ENCODE results near the gene USP12. TPM values are rescaled to one million over a fixed set of nuclear protein-coding genes. Genes with fewer than 3 reads are reported as not detected.

Gene USP12
- total RNA-seq, 1 donor = 52.4 TPM

GRCh38 chr13:27037571-27037970, 134.0 kb downstream of the USP12 start:
- Histone ChIP-seq H3K4me1 (ENCODE audit: insufficient read depth, low read length) (no peaks in the 10 kb centered on the region), H3K27me3 (ENCODE audit: insufficient read depth, low read length) (no peaks in the 10 kb centered on the region), H3K4me3 (ENCODE audit: low read length) (no peak overlapping the region), H3K9me3 (ENCODE audit: low read depth, low read length) (no peaks in the 10 kb centered on the region)

- Histone ChIP-seq H3K9me3 (ENCODE audit: low read depth, low read length) (no peaks in the 10 kb centered on the region), H3K27me3 (ENCODE audit: insufficient read depth, low read length) (no peaks in the 10 kb centered on the region), H3K4me3 (ENCODE audit: low read length) (no peak overlapping the region), H3K4me1 (ENCODE audit: insufficient read depth, low read length) (no peaks in the 10 kb centered on the region)
Measured at GRCh38 chr13:27037171-27037570, 134.4 kb downstream of the USP12 start.

- no peaks in the 10 kb centered on the region for H3K9me3 ChIP-seq (ENCODE audit: low read depth, low read length)
- no peak overlapping the region for H3K4me3 ChIP-seq (ENCODE audit: low read length)
- H3K27me3 ChIP-seq (ENCODE audit: insufficient read depth, low read length) = no peaks in the 10 kb centered on the region
- H3K4me1 ChIP-seq (ENCODE audit: insufficient read depth, low read length) = no peaks in the 10 kb centered on the region
Measured at GRCh38 chr13:27036236-27036981, 135.2 kb downstream of the USP12 start.

GRCh38 chr13:27035892-27036235, 135.7 kb downstream of the USP12 start:
- no peaks in the 10 kb centered on the region for H3K9me3 ChIP-seq (ENCODE audit: low read depth, low read length)
- no peak overlapping the region for H3K4me3 ChIP-seq (ENCODE audit: low read length)
- no peaks in the 10 kb centered on the region for H3K27me3 ChIP-seq (ENCODE audit: insufficient read depth, low read length)
- H3K4me1 ChIP-seq (ENCODE audit: insufficient read depth, low read length) = no peaks in the 10 kb centered on the region

GRCh38 chr13:27034678-27035111, 136.9 kb downstream of the USP12 start:
- H3K9me3 ChIP-seq (ENCODE audit: low read depth, low read length) = no peaks in the 10 kb centered on the region

GRCh38 chr13:27028683-27029480, 142.7 kb downstream of the USP12 start:
- Histone ChIP-seq H3K4me3 (ENCODE audit: low read length) (no peak overlapping the region), H3K27me3 (ENCODE audit: insufficient read depth, low read length) (peaks cover 3% of the 10 kb centered on the region), H3K9me3 (ENCODE audit: low read depth, low read length) (no peaks in the 10 kb centered on the region), H3K4me1 (ENCODE audit: insufficient read depth, low read length) (no peaks in the 10 kb centered on the region)

More at GRCh38 chr13:27034678-27035111, 136.9 kb downstream of the USP12 start:
- Histone ChIP-seq H3K4me3 (ENCODE audit: low read length) (no peak overlapping the region), H3K27me3 (ENCODE audit: insufficient read depth, low read length) (no peaks in the 10 kb centered on the region), H3K4me1 (ENCODE audit: insufficient read depth, low read length) (no peaks in the 10 kb centered on the region)

- Histone ChIP-seq H3K27me3 (ENCODE audit: insufficient read depth, low read length) (peaks cover 3% of the 10 kb centered on the region), H3K4me3 (ENCODE audit: low read length) (no peak overlapping the region), H3K4me1 (ENCODE audit: insufficient read depth, low read length) (no peaks in the 10 kb centered on the region), H3K9me3 (ENCODE audit: low read depth, low read length) (no peaks in the 10 kb centered on the region)
Measured at GRCh38 chr13:27027086-27027667, 144.4 kb downstream of the USP12 start.

- no peaks in the 10 kb centered on the region for H3K4me1 ChIP-seq (ENCODE audit: insufficient read depth, low read length)
- H3K9me3 ChIP-seq (ENCODE audit: low read depth, low read length) = no peaks in the 10 kb centered on the region
- peaks cover 3% of the 10 kb centered on the region for H3K27me3 ChIP-seq (ENCODE audit: insufficient read depth, low read length)
- no peak overlapping the region for H3K4me3 ChIP-seq (ENCODE audit: low read length)
Measured at GRCh38 chr13:27026396-27026795, 145.2 kb downstream of the USP12 start.

- Histone ChIP-seq H3K9me3 (ENCODE audit: low read depth, low read length) (no peaks in the 10 kb centered on the region), H3K4me1 (ENCODE audit: insufficient read depth, low read length) (no peaks in the 10 kb centered on the region), H3K27me3 (ENCODE audit: insufficient read depth, low read length) (peaks cover 3% of the 10 kb centered on the region), H3K4me3 (ENCODE audit: low read length) (no peak overlapping the region)
Measured at GRCh38 chr13:27024776-27025492, 146.7 kb downstream of the USP12 start.

GRCh38 chr13:27024074-27024461, 147.5 kb downstream of the USP12 start:
- no peaks in the 10 kb centered on the region for H3K4me1 ChIP-seq (ENCODE audit: insufficient read depth, low read length)
- H3K9me3 ChIP-seq (ENCODE audit: low read depth, low read length) = no peaks in the 10 kb centered on the region
- H3K4me3 ChIP-seq (ENCODE audit: low read length) = no peak overlapping the region
- no peaks in the 10 kb centered on the region for H3K27me3 ChIP-seq (ENCODE audit: insufficient read depth, low read length)

GRCh38 chr13:27023385-27024073, 148.1 kb downstream of the USP12 start:
- H3K9me3 ChIP-seq (ENCODE audit: low read depth, low read length) = no peaks in the 10 kb centered on the region

GRCh38 chr13:27022571-27023311, 148.9 kb downstream of the USP12 start:
- Histone ChIP-seq H3K27me3 (ENCODE audit: insufficient read depth, low read length) (no peaks in the 10 kb centered on the region), H3K4me3 (ENCODE audit: low read length) (no peak overlapping the region), H3K9me3 (ENCODE audit: low read depth, low read length) (no peaks in the 10 kb centered on the region), H3K4me1 (ENCODE audit: insufficient read depth, low read length) (no peaks in the 10 kb centered on the region)

More at GRCh38 chr13:27023385-27024073, 148.1 kb downstream of the USP12 start:
- Histone ChIP-seq H3K4me3 (ENCODE audit: low read length) (no peak overlapping the region), H3K27me3 (ENCODE audit: insufficient read depth, low read length) (no peaks in the 10 kb centered on the region), H3K4me1 (ENCODE audit: insufficient read depth, low read length) (no peaks in the 10 kb centered on the region)

- Histone ChIP-seq H3K9me3 (ENCODE audit: low read depth, low read length) (no peaks in the 10 kb centered on the region), H3K4me1 (ENCODE audit: insufficient read depth, low read length) (no peaks in the 10 kb centered on the region), H3K27me3 (ENCODE audit: insufficient read depth, low read length) (no peaks in the 10 kb centered on the region), H3K4me3 (ENCODE audit: low read length) (no peak overlapping the region)
Measured at GRCh38 chr13:27020415-27020814, 151.2 kb downstream of the USP12 start.

GRCh38 chr13:27018882-27019281, 152.7 kb downstream of the USP12 start:
- Histone ChIP-seq H3K9me3 (ENCODE audit: low read depth, low read length) (no peaks in the 10 kb centered on the region), H3K27me3 (ENCODE audit: insufficient read depth, low read length) (no peaks in the 10 kb centered on the region), H3K4me3 (ENCODE audit: low read length) (no peak overlapping the region)

More at GRCh38 chr13:27018882-27019281, 152.7 kb downstream of the USP12 start:
- H3K4me1 ChIP-seq (ENCODE audit: insufficient read depth, low read length) = no peaks in the 10 kb centered on the region
